ENCODE data around the gene PSME1.

Gene PSME1

GRCh38 chr14:24171422-24172260 is 35.6 kb downstream of the PSME1 start, which contains the start of gene REC8:
Gene REC8, plus strand, starts transcription at chr14:24172080. Its CDS starts 473 bp downstream, at chr14:24172553.
- Histone ChIP-seq H3K4me2 (ENCODE audit: low read depth, low read length, poor library complexity, severe bottlenecking) (no peak within 1 kb of the TSS), H4K20me1 (ENCODE audit: insufficient read depth, low read length, poor library complexity, severe bottlenecking) (no peaks in the 10 kb centered on the region), H3K4me1 (ENCODE audit: insufficient read depth, low read length, poor library complexity, severe bottlenecking) (no peaks in the 10 kb centered on the region), H3K4me3 (ENCODE audit: low read length, poor library complexity, severe bottlenecking) (no peak within 1 kb of the TSS), H3K79me2 (ENCODE audit: insufficient read depth, low read length) (no peaks in the 10 kb centered on the region), H3F3A (ENCODE audit: low read depth) (no peaks in the 10 kb centered on the region), H3K27me3 (ENCODE audit: insufficient read depth, low read length, poor library complexity, severe bottlenecking) (no peaks in the 10 kb centered on the region), H3K9ac (ENCODE audit: low read depth, low read length, poor library complexity, severe bottlenecking) (no peak within 1 kb of the TSS), H3K9me3 (ENCODE audit: insufficient read depth, low read depth, low read length) (no peaks in the 10 kb centered on the region), H3K9me2 (replicated peaks; ENCODE audit: low read depth, low read length) (no peaks in the 10 kb centered on the region), H2AFZ (ENCODE audit: low read length) (no peak within 1 kb of the TSS), H3K36me3 (ENCODE audit: insufficient read depth, low read length) (no peaks in the 10 kb centered on the region)
- TF ChIP-seq, protein P1, sequence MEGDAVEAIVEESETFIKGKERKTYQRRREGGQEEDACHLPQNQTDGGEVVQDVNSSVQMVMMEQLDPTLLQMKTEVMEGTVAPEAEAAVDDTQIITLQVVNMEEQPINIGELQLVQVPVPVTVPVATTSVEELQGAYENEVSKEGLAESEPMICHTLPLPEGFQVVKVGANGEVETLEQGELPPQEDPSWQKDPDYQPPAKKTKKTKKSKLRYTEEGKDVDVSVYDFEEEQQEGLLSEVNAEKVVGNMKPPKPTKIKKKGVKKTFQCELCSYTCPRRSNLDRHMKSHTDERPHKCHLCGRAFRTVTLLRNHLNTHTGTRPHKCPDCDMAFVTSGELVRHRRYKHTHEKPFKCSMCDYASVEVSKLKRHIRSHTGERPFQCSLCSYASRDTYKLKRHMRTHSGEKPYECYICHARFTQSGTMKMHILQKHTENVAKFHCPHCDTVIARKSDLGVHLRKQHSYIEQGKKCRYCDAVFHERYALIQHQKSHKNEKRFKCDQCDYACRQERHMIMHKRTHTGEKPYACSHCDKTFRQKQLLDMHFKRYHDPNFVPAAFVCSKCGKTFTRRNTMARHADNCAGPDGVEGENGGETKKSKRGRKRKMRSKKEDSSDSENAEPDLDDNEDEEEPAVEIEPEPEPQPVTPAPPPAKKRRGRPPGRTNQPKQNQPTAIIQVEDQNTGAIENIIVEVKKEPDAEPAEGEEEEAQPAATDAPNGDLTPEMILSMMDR (conservative IDR thresholded peaks at IDR 0.05; ENCODE audit: low read length) = no peak

DNA sequence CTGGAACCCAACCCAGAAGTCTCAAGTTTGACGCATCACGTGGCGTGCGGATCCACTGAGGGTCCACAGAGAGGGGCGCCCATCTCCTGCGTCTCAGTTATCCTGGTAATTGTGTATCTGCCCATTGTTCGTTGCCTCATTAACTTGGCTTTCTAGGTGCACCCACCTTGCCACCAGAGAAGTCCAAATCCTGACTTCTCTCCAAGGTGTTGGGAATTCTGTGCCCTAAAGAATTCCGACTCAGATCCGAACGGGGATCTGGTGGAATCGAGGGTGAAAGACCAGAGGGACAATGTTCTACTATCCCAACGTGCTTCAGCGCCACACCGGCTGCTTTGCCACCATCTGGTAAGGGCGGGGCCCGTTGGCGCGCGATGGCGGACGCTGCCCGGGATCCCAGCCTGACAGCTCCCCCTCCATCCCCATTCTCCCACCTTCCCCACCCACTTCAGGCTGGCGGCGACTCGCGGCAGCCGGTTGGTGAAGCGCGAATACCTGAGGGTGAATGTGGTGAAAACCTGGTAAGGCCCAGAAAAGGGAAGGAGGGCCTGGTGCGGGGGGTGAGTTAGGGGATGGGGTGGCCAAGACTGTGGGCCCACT is 36.4 kb downstream of the PSME1 start:
- no peaks in the 10 kb centered on the region for H3K9me3 ChIP-seq (ENCODE audit: insufficient read depth, low read depth, low read length)
- H3K79me2 ChIP-seq (ENCODE audit: insufficient read depth, low read length) = no peaks in the 10 kb centered on the region
- H3K9ac ChIP-seq (ENCODE audit: low read depth, low read length, poor library complexity, severe bottlenecking) = no peak overlapping the region
- H3K9me2 ChIP-seq (replicated peaks; ENCODE audit: low read depth, low read length) = no peaks in the 10 kb centered on the region
- TF ChIP-seq, protein P1 (conservative IDR thresholded peaks at IDR 0.05; ENCODE audit: low read length) = no peak
- TF ChIP-seq EZH2phosphoT487 (IDR thresholded peaks at IDR 0.05; ENCODE audit: borderline replicate concordance) = no peak
- H3F3A ChIP-seq (ENCODE audit: low read depth) = no peaks in the 10 kb centered on the region
- H3K4me2 ChIP-seq (ENCODE audit: low read depth, low read length, poor library complexity, severe bottlenecking) = no peak overlapping the region
- no peaks in the 10 kb centered on the region for H4K20me1 ChIP-seq (ENCODE audit: insufficient read depth, low read length, poor library complexity, severe bottlenecking)
- no peaks in the 10 kb centered on the region for H3K27me3 ChIP-seq (ENCODE audit: insufficient read depth, low read length, poor library complexity, severe bottlenecking)
- no peak overlapping the region for H3K4me3 ChIP-seq (ENCODE audit: low read length, poor library complexity, severe bottlenecking)
- H2AFZ ChIP-seq (ENCODE audit: low read length) = no peak overlapping the region
- H3K36me3 ChIP-seq (ENCODE audit: insufficient read depth, low read length) = no peaks in the 10 kb centered on the region
- H3K4me1 ChIP-seq (ENCODE audit: insufficient read depth, low read length, poor library complexity, severe bottlenecking) = no peaks in the 10 kb centered on the region

- no peaks in the 10 kb centered on the region for H4K20me1 ChIP-seq (ENCODE audit: insufficient read depth, low read length, poor library complexity, severe bottlenecking)
- no peak overlapping the region for H3K4me3 ChIP-seq (ENCODE audit: low read length, poor library complexity, severe bottlenecking)
- no peak overlapping the region for H3K9ac ChIP-seq (ENCODE audit: low read depth, low read length, poor library complexity, severe bottlenecking)
- H3K36me3 ChIP-seq (ENCODE audit: insufficient read depth, low read length) = no peaks in the 10 kb centered on the region
- no peaks in the 10 kb centered on the region for H3K9me2 ChIP-seq (replicated peaks; ENCODE audit: low read depth, low read length)
- H3K4me1 ChIP-seq (ENCODE audit: insufficient read depth, low read length, poor library complexity, severe bottlenecking) = no peaks in the 10 kb centered on the region
- no peak overlapping the region for H2AFZ ChIP-seq (ENCODE audit: low read length)
- no peaks in the 10 kb centered on the region for H3F3A ChIP-seq (ENCODE audit: low read depth)
- no peaks in the 10 kb centered on the region for H3K27me3 ChIP-seq (ENCODE audit: insufficient read depth, low read length, poor library complexity, severe bottlenecking)
- no peaks in the 10 kb centered on the region for H3K79me2 ChIP-seq (ENCODE audit: insufficient read depth, low read length)
- no peak overlapping the region for H3K4me2 ChIP-seq (ENCODE audit: low read depth, low read length, poor library complexity, severe bottlenecking)
- no peaks in the 10 kb centered on the region for H3K9me3 ChIP-seq (ENCODE audit: insufficient read depth, low read depth, low read length)
- TF ChIP-seq, protein P1 (conservative IDR thresholded peaks at IDR 0.05; ENCODE audit: low read length) = no peak
- no peak for TF ChIP-seq EZH2phosphoT487 (IDR thresholded peaks at IDR 0.05; ENCODE audit: borderline replicate concordance)
Observed at GRCh38 chr14:24172871-24173281, 36.9 kb downstream of the PSME1 start.

Data from Loucy (cell line).